Caco-2 (cell line): Measurements from ENCODE around the gene IQGAP2. TPM values are rescaled to one million over a fixed set of nuclear protein-coding genes. Genes with fewer than 3 reads are reported as not detected.
A peak's percentile ranks its signal among the peaks of the same experiment; 100 is the strongest.

ENCODE experiments used
- BruUV-seq: library from RNA; stranded (reverse); fragments of 400-500 nt; replicated peaks from 2 replicates; lab custom pipeline; 2021; lab: Mats Ljungman, UMichigan
- CTCF ChIA-PET: fragments of 300-600 bp; sonication (Branson Sonifier 250); formaldehyde crosslinking; loops from one replicate; lab custom pipeline; 2022; ENCODE audit warnings: antibody characterized with exemption; lab: Charles Lee
- POLR2A ChIA-PET: fragments of 300-600 bp; sonication (Branson Sonifier 250); formaldehyde crosslinking; loops from one replicate; lab custom pipeline; 2022; ENCODE audit warnings: antibody characterized with exemption; lab: Charles Lee
- DNase-seq, 2 experiments: peaks; one replicate each; pipeline versions ENCODE4 v3.0.0 to v3.0.0-alpha.2; 2020 to 2022
- H3K27me3 ChIP-seq: replicated peaks from 2 replicates; pipeline ENCODE4 v1.6.0; 2011; ENCODE audit warnings: low read length; ENCODE audit not compliant: control insufficient read depth, insufficient read depth
- H3K36me3 ChIP-seq: 2 replicates; pipeline ENCODE4 v1.5.1; 2011; ENCODE audit warnings: low read length; ENCODE audit not compliant: control insufficient read depth, insufficient read depth
- H3K4me1 ChIP-seq: fragments of 250-450 bp; sonication (Bioruptor Pico); 2 replicates; pipeline ENCODE4 v1.5.1; 2020; ENCODE audit warnings: mild to moderate bottlenecking
- H3K4me3 ChIP-seq: 2 replicates; pipeline ENCODE4 v1.5.1; 2011; ENCODE audit warnings: low read depth, mild to moderate bottlenecking, control low read depth, low read length
- H3K9me3 ChIP-seq: fragments of 250-450 bp; sonication (Bioruptor Pico); 2 replicates; pipeline ENCODE4 v1.5.1; 2020; ENCODE audit warnings: mild to moderate bottlenecking, moderate library complexity
- H3K27ac Mint-ChIP-seq: one replicate; pipeline ENCODE4 v1.8.0; 2022; ENCODE audit warnings: mixed read lengths; ENCODE audit not compliant: unreplicated experiment
- H3K27me3 Mint-ChIP-seq: one replicate; pipeline ENCODE4 v1.8.0; 2022; ENCODE audit warnings: mixed read lengths; ENCODE audit not compliant: insufficient read depth, unreplicated experiment
- H3K36me3 Mint-ChIP-seq: one replicate; pipeline ENCODE4 v1.8.0; 2022; ENCODE audit warnings: mild to moderate bottlenecking, mixed read lengths; ENCODE audit not compliant: insufficient read depth, unreplicated experiment
- H3K4me1 Mint-ChIP-seq: one replicate; pipeline ENCODE4 v1.8.0; 2022; ENCODE audit warnings: low read depth, mixed read lengths; ENCODE audit not compliant: unreplicated experiment
- H3K4me3 Mint-ChIP-seq: one replicate; pipeline ENCODE4 v1.8.0; 2022; ENCODE audit warnings: mild to moderate bottlenecking, moderate library complexity, mixed read lengths; ENCODE audit not compliant: unreplicated experiment
- H3K9me3 Mint-ChIP-seq: one replicate; pipeline ENCODE4 v1.8.0; 2022; ENCODE audit warnings: mixed read lengths; ENCODE audit not compliant: unreplicated experiment
- CTCF ChIP-seq, 2 experiments: fragments of 200-600 bp in 1 of 2; IDR thresholded peaks; 1 replicate in 1 of 2; 2 replicates in 1 of 2; pipeline versions ENCODE4 v1.5.1 to v1.8.0; 2011 to 2022; ENCODE audit warnings: antibody characterized with exemption in 1 of 2, control low read depth in 1 of 2, inconsistent platforms in 1 of 2, low read depth in 1 of 2, low read length in 1 of 2, mild to moderate bottlenecking in 1 of 2, moderate library complexity in 1 of 2; ENCODE audit not compliant: insufficient read depth in 1 of 2, severe bottlenecking in 1 of 2, unreplicated experiment in 1 of 2
- intact Hi-C: fragments of 100-400 bp; cut with micrococcal nuclease; formaldehyde crosslinking; loops from one replicate; pipeline ENCODE4 v1.10.0; 2022; ENCODE audit not compliant: unreplicated experiment
- total RNA-seq: library from RNA; stranded (reverse); gene quantifications from 2 replicates; pipeline ENCODE4 v1.2.3, GENCODE V29; 2022

IQGAP2 gene
- total RNA-seq, 1 experiment from 2014 or later: 89.4 TPM

- ChIA-PET CTCF (interaction anchor here (0.8 to 2.7 kb wide), 10 partner anchors 32 to 370 kb away, joined by 3 to 19 read pairs (median 4); no protein-coding TSS in a partner anchor), POLR2A (interaction anchor here (0.7 kb wide), 1 partner anchor 123 kb away, joined by 3 read pairs; no protein-coding TSS in a partner anchor)
- peak overlapping the region; percentile 79 for H3K4me3 Mint-ChIP-seq
- Histone ChIP-seq H3K4me1 (peaks cover 43% of the 10 kb centered on the region), H3K4me3 (peak overlapping the region; percentile 86), H3K9me3 (no peaks in the 10 kb centered on the region), H3K36me3 (no peaks in the 10 kb centered on the region), H3K27me3 (no peaks in the 10 kb centered on the region)
- peaks cover 13% of the 10 kb centered on the region for H3K36me3 Mint-ChIP-seq
- peak in 1 of 2 experiments; percentile 85 for DNase-seq
- H3K27me3 Mint-ChIP-seq: no peaks in the 10 kb centered on the region
- TSS peak; percentile 43 for BruUV-seq
- no peak for TF ChIP-seq CTCF (IDR thresholded peaks at IDR 0.05; ENCODE audit: insufficient read depth in 1 of 2, low read depth in 1 of 2, low read length in 1 of 2, severe bottlenecking in 1 of 2, unreplicated experiment in 1 of 2)
- peaks cover 19% of the 10 kb centered on the region for H3K4me1 Mint-ChIP-seq
- no peaks in the 10 kb centered on the region for H3K9me3 Mint-ChIP-seq
- intact Hi-C loops: loop anchor here (1.0 to 10.0 kb wide), 4 partner anchors 78 to 240 kb away; no protein-coding TSS in a partner anchor
- peak overlapping the region; percentile 98 for H3K27ac Mint-ChIP-seq
These were observed 1.4 kb downstream of the IQGAP2 start for GRCh38 chr5:76404223-76405211.

GRCh38 chr5:76406014-76406413, 2.9 kb downstream of the IQGAP2 start:
- no peak for DNase-seq
- peaks cover 26% of the 10 kb centered on the region for H3K4me1 Mint-ChIP-seq
- CTCF ChIA-PET: no interaction called here
- H3K27me3 ChIP-seq: no peaks in the 10 kb centered on the region
- H3K36me3 Mint-ChIP-seq: peaks cover 13% of the 10 kb centered on the region
- no peak overlapping the region for H3K27ac Mint-ChIP-seq
- H3K36me3 ChIP-seq: no peaks in the 10 kb centered on the region
- no peak overlapping the region for H3K4me3 ChIP-seq
- H3K4me3 Mint-ChIP-seq: peak overlapping the region; percentile 79
- no peaks in the 10 kb centered on the region for H3K27me3 Mint-ChIP-seq
- no TSS peak for BruUV-seq
- H3K4me1 ChIP-seq: peaks cover 40% of the 10 kb centered on the region
- no peaks in the 10 kb centered on the region for H3K9me3 Mint-ChIP-seq
- TF ChIP-seq CTCF (IDR thresholded peaks at IDR 0.05; ENCODE audit: insufficient read depth in 1 of 2, low read depth in 1 of 2, low read length in 1 of 2, severe bottlenecking in 1 of 2, unreplicated experiment in 1 of 2): no peak
- intact Hi-C loops: loop anchor here (10.0 kb wide), 1 partner anchor 239 kb away; no protein-coding TSS in a partner anchor
- H3K9me3 ChIP-seq: no peaks in the 10 kb centered on the region
- POLR2A ChIA-PET: interaction anchor here (0.8 kb wide), 1 partner anchor 123 kb away, joined by 3 read pairs; no protein-coding TSS in a partner anchor

GRCh38 chr5:76406673-76407072, 3.6 kb downstream of the IQGAP2 start:
- Mint-ChIP-seq H3K4me1 (peaks cover 21% of the 10 kb centered on the region), H3K27ac (no peak overlapping the region), H3K9me3 (no peaks in the 10 kb centered on the region), H3K4me3 (peak overlapping the region; percentile 79), H3K36me3 (peaks cover 13% of the 10 kb centered on the region), H3K27me3 (no peaks in the 10 kb centered on the region)
- POLR2A ChIA-PET: no interaction called here
- CTCF ChIA-PET: no interaction called here
- H3K27me3 ChIP-seq: no peaks in the 10 kb centered on the region
- no peak for DNase-seq
- peaks cover 34% of the 10 kb centered on the region for H3K4me1 ChIP-seq
- intact Hi-C loops: loop anchor here (10.0 kb wide), 1 partner anchor 238 kb away; no protein-coding TSS in a partner anchor
- no peak for TF ChIP-seq CTCF (IDR thresholded peaks at IDR 0.05; ENCODE audit: insufficient read depth in 1 of 2, low read depth in 1 of 2, low read length in 1 of 2, severe bottlenecking in 1 of 2, unreplicated experiment in 1 of 2)
- H3K36me3 ChIP-seq: no peaks in the 10 kb centered on the region
- no peaks in the 10 kb centered on the region for H3K9me3 ChIP-seq
- H3K4me3 ChIP-seq: no peak overlapping the region
- BruUV-seq: no TSS peak
